ENCODE measurements around the gene GABRB1. TPM values are rescaled to one million over a fixed set of nuclear protein-coding genes. Genes with fewer than 3 reads are reported as not detected.

Gene GABRB1
- total and polyA plus RNA-seq, 2 experiments from 2014 or later: 0.26 to 0.97 TPM

DNA sequence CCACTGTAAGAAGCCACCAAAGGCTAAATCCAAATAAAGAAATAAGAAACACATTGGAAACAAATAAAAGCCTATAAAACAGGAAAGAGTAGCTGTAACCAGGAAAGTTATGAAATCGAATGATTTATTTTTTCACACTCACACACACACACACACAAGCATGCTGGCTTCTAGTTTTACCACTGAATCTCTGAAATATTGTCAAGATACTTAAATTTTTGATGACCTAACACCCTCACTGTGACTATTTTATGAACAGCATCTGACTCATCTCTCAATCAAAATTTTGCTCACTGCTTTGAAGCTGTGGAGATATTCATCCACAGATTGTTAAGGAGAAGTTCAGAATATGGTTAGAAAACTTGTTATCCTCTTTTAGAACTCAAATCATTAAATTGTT is 13.9 kb upstream of the GABRB1 start (continued):
- TF ChIP-seq, protein P1, sequence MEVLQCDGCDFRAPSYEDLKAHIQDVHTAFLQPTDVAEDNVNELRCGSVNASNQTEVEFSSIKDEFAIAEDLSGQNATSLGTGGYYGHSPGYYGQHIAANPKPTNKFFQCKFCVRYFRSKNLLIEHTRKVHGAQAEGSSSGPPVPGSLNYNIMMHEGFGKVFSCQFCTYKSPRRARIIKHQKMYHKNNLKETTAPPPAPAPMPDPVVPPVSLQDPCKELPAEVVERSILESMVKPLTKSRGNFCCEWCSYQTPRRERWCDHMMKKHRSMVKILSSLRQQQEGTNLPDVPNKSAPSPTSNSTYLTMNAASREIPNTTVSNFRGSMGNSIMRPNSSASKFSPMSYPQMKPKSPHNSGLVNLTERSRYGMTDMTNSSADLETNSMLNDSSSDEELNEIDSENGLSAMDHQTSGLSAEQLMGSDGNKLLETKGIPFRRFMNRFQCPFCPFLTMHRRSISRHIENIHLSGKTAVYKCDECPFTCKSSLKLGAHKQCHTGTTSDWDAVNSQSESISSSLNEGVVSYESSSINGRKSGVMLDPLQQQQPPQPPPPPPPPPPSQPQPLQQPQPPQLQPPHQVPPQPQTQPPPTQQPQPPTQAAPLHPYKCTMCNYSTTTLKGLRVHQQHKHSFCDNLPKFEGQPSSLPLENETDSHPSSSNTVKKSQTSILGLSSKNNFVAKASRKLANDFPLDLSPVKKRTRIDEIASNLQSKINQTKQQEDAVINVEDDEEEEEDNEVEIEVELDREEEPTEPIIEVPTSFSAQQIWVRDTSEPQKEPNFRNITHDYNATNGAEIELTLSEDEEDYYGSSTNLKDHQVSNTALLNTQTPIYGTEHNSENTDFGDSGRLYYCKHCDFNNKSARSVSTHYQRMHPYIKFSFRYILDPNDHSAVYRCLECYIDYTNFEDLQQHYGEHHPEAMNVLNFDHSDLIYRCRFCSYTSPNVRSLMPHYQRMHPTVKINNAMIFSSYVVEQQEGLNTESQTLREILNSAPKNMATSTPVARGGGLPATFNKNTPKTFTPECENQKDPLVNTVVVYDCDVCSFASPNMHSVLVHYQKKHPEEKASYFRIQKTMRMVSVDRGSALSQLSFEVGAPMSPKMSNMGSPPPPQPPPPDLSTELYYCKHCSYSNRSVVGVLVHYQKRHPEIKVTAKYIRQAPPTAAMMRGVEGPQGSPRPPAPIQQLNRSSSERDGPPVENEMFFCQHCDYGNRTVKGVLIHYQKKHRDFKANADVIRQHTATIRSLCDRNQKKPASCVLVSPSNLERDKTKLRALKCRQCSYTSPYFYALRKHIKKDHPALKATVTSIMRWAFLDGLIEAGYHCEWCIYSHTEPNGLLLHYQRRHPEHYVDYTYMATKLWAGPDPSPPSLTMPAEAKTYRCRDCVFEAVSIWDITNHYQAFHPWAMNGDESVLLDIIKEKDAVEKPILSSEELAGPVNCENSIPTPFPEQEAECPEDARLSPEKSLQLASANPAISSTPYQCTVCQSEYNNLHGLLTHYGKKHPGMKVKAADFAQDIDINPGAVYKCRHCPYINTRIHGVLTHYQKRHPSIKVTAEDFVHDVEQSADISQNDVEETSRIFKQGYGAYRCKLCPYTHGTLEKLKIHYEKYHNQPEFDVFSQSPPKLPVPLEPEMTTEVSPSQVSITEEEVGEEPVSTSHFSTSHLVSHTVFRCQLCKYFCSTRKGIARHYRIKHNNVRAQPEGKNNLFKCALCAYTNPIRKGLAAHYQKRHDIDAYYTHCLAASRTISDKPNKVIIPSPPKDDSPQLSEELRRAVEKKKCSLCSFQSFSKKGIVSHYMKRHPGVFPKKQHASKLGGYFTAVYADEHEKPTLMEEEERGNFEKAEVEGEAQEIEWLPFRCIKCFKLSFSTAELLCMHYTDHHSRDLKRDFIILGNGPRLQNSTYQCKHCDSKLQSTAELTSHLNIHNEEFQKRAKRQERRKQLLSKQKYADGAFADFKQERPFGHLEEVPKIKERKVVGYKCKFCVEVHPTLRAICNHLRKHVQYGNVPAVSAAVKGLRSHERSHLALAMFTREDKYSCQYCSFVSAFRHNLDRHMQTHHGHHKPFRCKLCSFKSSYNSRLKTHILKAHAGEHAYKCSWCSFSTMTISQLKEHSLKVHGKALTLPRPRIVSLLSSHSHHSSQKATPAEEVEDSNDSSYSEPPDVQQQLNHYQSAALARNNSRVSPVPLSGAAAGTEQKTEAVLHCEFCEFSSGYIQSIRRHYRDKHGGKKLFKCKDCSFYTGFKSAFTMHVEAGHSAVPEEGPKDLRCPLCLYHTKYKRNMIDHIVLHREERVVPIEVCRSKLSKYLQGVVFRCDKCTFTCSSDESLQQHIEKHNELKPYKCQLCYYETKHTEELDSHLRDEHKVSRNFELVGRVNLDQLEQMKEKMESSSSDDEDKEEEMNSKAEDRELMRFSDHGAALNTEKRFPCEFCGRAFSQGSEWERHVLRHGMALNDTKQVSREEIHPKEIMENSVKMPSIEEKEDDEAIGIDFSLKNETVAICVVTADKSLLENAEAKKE (CRISPR knock-in tag; IDR thresholded peaks at IDR 0.05): no peak
- no peak for TF ChIP-seq JUNB (IDR thresholded peaks at IDR 0.05; ENCODE audit: unreplicated experiment)
- TF ChIP-seq ZNF114 (CRISPR knock-in tag; IDR thresholded peaks at IDR 0.05): no peak
- no peak for TF ChIP-seq POLR2AphosphoS5 (IDR thresholded peaks at IDR 0.05; ENCODE audit: low read depth)
- TF ChIP-seq, protein P2, sequence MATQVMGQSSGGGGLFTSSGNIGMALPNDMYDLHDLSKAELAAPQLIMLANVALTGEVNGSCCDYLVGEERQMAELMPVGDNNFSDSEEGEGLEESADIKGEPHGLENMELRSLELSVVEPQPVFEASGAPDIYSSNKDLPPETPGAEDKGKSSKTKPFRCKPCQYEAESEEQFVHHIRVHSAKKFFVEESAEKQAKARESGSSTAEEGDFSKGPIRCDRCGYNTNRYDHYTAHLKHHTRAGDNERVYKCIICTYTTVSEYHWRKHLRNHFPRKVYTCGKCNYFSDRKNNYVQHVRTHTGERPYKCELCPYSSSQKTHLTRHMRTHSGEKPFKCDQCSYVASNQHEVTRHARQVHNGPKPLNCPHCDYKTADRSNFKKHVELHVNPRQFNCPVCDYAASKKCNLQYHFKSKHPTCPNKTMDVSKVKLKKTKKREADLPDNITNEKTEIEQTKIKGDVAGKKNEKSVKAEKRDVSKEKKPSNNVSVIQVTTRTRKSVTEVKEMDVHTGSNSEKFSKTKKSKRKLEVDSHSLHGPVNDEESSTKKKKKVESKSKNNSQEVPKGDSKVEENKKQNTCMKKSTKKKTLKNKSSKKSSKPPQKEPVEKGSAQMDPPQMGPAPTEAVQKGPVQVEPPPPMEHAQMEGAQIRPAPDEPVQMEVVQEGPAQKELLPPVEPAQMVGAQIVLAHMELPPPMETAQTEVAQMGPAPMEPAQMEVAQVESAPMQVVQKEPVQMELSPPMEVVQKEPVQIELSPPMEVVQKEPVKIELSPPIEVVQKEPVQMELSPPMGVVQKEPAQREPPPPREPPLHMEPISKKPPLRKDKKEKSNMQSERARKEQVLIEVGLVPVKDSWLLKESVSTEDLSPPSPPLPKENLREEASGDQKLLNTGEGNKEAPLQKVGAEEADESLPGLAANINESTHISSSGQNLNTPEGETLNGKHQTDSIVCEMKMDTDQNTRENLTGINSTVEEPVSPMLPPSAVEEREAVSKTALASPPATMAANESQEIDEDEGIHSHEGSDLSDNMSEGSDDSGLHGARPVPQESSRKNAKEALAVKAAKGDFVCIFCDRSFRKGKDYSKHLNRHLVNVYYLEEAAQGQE (IDR thresholded peaks at IDR 0.05; ENCODE audit: unreplicated experiment): no peak
- TF ChIP-seq, protein P3, sequence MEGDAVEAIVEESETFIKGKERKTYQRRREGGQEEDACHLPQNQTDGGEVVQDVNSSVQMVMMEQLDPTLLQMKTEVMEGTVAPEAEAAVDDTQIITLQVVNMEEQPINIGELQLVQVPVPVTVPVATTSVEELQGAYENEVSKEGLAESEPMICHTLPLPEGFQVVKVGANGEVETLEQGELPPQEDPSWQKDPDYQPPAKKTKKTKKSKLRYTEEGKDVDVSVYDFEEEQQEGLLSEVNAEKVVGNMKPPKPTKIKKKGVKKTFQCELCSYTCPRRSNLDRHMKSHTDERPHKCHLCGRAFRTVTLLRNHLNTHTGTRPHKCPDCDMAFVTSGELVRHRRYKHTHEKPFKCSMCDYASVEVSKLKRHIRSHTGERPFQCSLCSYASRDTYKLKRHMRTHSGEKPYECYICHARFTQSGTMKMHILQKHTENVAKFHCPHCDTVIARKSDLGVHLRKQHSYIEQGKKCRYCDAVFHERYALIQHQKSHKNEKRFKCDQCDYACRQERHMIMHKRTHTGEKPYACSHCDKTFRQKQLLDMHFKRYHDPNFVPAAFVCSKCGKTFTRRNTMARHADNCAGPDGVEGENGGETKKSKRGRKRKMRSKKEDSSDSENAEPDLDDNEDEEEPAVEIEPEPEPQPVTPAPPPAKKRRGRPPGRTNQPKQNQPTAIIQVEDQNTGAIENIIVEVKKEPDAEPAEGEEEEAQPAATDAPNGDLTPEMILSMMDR (conservative IDR thresholded peaks at IDR 0.05; ENCODE audit: low read depth in 2 of 2): no peak
- TF ChIP-seq ZNF331 (CRISPR knock-in tag; IDR thresholded peaks at IDR 0.05; ENCODE audit: low read depth): no peak
- TF ChIP-seq EZH2 (IDR thresholded peaks at IDR 0.05; ENCODE audit: low read depth, unreplicated experiment): no peak
- TF ChIP-seq, protein P4, sequence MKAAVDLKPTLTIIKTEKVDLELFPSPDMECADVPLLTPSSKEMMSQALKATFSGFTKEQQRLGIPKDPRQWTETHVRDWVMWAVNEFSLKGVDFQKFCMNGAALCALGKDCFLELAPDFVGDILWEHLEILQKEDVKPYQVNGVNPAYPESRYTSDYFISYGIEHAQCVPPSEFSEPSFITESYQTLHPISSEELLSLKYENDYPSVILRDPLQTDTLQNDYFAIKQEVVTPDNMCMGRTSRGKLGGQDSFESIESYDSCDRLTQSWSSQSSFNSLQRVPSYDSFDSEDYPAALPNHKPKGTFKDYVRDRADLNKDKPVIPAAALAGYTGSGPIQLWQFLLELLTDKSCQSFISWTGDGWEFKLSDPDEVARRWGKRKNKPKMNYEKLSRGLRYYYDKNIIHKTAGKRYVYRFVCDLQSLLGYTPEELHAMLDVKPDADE (IDR thresholded peaks at IDR 0.05): no peak
- no peak for TF ChIP-seq NANOG (IDR thresholded peaks at IDR 0.05; ENCODE audit: borderline replicate concordance)

Measured in GM23338 (cell line).